HG03103 (cell line): ENCODE data around the gene FAM13A.
"Not testable (repeated sequence)": the region's sequence is repeated elsewhere in the genome, so short reads cannot be mapped to it uniquely, and the experiment has no call there.

ENCODE experiments used
- ATAC-seq: cut with Tn5 transposase; IDR thresholded peaks from one replicate; pipeline ENCODE4 v1.9.1; 2021; ENCODE audit warnings: low read depth; ENCODE audit not compliant: unreplicated experiment

The FAM13A gene

DNA sequence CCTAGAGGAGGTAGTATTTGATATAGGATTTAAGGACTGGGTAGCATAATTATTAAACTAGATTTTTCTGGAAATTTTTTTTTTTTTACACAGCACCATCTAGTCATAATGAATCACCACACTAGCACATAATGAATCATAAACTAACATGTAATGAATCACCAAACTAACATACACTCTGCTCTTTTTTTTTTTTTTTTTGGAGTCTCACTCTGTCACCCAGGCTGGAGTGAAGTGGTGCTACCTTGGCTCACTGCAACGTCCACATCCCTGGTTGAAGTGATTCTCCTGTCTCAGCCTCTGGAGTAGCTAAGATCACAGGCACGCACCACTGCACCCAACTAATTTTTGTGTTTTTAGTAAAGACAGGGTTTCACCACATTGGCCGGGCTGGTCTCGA, 92.5 kb downstream of the FAM13A start:
- ATAC-seq, result no peak

DNA sequence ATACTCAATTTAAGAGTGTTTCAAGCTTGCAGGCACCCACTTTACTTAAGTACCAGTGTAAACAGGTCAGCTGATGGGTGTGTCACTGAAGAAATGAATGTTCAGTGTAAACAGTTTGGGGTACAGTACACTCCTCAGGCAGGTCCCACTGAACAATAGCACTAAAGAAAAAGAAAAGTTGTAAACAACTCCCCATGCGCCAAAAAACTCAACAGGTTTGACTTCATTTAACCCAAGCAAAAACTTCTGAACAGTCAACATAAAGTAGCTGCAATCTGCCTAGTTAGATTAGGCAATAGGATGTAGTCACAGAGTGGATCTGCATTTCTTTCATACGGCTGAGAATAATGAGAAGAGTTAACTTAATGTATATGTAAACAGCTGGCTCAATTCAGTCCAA, 93.2 kb downstream of the FAM13A start:
- ATAC-seq, result no peak

DNA sequence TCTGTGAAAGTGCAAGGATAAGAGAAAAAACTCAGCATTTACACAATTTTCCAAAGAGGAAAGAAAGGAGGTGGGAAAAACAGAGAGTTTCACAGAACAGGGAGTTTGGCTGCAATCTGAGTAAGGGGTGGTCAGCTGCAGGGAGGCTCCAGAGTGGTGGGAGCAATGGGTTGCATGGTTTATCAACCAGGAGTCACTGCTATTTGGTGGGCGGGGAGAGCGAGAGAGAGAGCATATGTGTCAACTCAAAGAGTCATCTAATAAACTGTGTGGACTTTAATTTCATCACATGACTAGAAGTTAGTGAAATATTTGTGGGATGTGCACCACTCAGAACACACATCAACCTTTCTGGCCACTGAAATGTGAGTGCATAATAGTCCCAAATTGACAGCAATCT, 94.6 kb downstream of the FAM13A start:
- ATAC-seq, result no peak

DNA sequence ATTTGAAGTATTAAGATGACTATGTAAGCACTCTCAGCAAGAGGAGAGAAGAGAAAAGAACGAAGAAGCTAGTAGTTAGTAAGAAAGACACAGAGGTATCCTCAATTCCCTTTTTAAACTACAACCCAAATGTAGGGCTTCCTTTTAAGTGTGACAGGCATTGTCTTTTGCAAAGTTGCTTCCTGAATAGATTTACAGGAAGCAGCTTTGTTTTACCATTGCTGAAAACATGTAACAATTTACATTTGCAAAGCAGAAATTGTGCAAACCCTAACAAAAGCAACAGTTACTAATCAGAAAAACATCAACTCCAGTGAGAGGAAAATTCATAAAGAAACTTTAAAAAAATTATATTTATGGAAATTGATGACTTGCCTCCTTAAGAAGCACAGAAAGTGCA, 96.4 kb downstream of the FAM13A start:
- ATAC-seq, result no peak

DNA sequence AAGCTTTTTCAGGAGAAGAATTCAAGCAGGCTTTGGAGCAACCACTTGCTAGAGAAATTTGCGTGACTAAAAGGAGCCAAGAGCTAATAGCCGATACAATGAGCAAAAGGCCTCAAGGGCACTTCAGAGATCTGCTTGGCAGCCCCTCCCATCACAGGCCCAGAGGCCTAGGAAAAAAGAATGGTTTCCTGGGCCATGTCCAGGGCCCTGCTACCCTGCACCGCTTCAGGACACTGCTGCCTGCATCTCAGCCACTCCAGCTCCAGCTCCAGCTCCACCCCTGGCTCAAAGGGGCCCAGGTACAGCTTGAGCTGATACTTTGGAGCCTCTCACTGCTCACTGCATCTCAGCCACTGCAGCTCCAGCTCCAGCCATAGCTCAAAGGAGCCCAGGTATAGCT, 98.9 kb downstream of the FAM13A start:
- no peak for ATAC-seq

GRCh38 chr4:88957570-88957969, 99.4 kb downstream of the FAM13A start:
- no peak for ATAC-seq

GRCh38 chr4:88955580-88956380, 101.2 kb downstream of the FAM13A start:
- ATAC-seq, result no peak

DNA sequence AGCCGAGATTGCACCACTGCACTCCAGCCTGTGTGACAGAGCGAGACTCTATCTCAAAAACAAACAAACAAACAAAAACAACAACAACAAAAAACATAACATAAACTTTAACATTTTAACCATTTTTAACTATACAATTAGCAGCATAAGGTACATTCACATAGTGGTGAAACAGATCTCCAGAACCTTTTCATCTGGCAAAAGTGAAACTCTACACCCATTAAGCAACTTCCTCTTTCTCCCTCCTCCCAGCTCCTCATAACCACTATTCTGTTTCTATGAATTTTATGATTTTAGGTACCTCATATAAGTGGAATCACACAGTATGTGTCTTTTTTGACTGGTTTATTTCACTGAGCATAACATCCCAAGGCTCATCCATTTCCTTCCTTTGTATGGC, 103.6 kb downstream of the FAM13A start:
- no peak for ATAC-seq

- ATAC-seq, result no peak
Measured at GRCh38 chr4:88952081-88952480, 104.9 kb downstream of the FAM13A start.

DNA sequence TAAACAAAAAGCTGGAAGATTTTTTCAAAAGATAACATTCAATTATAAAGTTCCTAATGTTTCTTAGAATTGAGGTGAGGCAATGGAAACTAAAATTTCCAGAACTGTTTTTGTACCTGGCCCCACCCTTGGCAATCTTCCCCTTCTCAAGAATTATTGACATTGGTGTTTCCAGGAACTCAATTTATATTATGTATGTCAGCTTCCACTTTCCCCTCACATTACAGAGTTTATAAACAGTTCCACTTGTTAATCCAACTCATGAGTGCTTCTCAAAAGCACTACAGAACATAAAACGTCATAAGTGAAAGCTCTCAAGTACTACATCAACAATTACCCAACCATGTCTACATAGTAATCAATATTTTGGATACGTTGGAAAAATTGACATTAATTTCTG, 107.4 kb downstream of the FAM13A start:
- no peak for ATAC-seq

- no peak for ATAC-seq
Measured at GRCh38 chr4:88940506-88940905, 116.5 kb downstream of the FAM13A start.

GRCh38 chr4:88939697-88940096, 117.3 kb downstream of the FAM13A start:
- no peak for ATAC-seq

DNA sequence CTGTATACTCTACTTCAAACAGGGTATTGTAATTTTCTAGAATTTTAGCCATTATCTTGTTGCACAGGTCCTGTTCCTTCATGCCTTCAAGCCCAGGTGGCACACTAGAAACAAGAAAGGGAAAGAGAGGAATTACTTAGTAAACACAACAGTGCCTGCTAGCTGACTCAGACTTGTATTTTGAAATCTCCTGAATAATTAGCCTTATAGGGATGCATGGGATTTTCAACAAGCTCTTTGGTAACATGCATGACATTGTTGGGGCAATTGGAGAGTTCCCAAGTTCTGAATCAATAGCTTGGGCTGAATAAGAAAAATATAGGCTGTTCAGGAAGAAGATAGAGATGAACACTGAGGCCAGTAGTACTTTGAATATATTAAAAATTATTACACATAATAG, 118.8 kb downstream of the FAM13A start:
- ATAC-seq, result no peak

- no peak for ATAC-seq
Measured at GRCh38 chr4:88937081-88937480, 119.9 kb downstream of the FAM13A start.

DNA sequence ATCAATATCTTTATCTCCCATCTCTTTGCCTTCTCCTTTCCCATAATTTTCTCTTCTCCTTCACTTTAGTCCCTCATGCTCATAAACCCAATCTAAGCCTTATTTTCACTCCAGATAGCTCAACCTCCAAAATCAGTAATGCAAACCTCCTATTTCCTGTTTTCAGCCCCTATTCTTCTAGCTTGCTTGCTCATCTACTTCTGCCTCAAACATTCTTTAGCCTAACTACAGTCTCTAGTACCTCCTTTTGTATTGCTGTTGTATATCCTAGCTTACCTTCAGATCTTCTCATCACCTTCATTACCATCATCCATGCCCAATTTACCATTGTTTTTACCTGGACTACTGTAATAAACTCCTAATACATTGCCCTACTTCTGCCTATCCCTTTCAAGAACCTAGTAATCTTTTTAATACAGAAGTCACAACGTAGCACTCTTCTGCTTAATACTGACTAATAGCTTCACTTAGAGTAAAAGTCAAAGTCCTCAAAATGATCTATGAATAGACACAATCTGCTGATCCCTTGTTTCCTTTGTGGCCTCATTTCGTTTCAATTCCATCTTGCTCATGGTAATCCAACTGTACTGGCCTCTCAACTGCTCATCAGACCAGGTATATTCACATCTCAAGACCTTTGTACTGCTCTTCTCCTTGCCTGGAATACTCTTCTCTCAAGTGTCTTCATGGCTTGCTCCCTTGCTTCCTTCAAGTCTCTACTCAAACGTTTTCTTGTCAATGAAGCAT, 123.4 kb downstream of the FAM13A start:
- no peak for ATAC-seq

GRCh38 chr4:88928852-88929251, 128.1 kb downstream of the FAM13A start:
- no peak for ATAC-seq

DNA sequence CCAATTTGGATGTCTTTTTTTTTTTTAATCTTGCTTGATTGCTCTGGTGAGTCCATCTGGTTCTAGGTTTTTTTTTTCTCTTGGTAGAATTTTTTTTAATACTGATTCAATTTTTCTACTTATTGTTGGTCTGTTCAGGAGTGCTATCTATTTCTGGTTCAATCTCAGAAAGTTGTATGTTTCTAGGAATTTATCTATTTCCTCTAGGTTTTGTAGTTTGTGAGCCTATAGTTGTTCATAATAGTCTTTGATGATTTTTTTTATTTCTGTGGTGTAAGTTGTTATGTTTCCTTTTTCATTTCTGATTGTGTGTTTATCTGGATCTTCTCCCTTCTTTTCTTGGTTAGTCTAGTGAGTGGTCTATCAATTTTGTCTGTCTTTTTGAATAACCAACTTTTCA, 129.6 kb downstream of the FAM13A start:
- no peak for ATAC-seq

DNA sequence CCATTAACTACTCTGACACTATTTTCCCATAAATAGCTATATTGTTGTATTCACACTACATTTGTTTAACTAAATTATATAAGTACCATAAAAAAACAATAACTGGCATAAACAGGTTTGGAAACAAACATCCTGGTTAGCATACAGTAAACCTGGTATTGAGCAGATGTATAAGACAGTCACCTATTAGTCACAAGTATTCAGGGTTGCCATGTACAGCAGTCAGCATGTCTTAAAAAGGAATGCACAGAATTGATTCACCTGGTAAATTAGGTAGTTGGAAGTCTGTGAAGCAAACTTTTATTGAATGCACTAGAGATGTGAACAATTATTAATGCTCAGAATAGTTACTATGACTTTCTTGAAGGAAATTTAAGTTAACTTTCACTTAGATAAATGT, 137.9 kb downstream of the FAM13A start:
- no peak for ATAC-seq

- ATAC-seq, result not testable (repeated sequence)
Measured at GRCh38 chr4:88913181-88913580, 143.8 kb downstream of the FAM13A start.

DNA sequence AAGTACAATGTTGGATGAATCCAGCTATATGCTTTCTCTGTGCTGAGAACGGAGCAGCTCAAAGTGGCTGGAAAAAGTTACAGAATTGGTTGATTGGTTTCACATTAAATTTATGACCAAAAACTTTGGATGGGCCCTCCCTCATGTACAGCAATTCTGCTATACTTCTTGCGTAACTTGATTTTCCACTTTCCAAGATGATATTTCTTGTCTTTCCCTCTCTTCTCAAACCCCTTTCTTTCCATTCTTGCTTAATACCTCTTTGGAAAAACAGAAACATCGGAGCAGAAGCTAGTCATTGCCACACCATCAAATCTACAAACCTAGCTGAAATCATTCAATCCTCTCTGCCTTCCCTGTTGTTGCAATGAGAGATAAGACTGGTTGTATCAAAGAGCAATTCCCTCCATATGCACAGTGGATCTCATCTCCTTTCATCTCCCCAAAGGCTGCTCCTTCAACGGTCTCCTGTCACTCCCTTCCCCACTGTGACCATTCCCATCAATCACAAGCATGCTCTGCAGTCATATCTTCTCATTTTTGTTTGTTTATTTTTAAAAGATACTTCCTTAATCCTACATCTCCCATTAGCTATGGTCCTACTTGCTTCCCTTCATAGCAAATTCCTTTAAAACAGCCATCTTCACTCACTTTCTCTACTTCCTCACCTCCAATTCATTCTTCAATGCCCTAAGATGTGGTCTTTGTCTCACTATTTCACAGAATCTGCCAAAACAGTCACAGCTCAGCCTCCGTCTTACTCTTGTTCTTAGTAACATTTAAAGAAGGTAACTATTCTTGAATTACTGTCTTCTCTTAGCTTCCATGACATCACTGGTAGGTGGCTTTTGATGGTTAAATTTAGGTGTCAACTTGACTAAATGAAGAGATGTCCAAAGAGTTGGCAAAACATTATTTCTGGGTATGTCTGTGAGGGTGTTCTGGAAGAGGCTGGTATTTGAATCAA, 145.5 kb downstream of the FAM13A start:
- ATAC-seq, result no peak

- no peak for ATAC-seq
Measured at GRCh38 chr4:88910101-88910500, 146.9 kb downstream of the FAM13A start.
